Stimulated activated CD8-positive, alpha-beta memory T cell treated with anti-CD3 and anti-CD28 coated beads, Interleukin-12 subunit alpha, Interleukin-12 subunit beta, amount 100 ng/mL, for 1 hour (primary cell): ENCODE results near the gene PLXNB3.

ENCODE experiments used
- DNase-seq: peaks from one replicate; pipeline ENCODE4 v3.0.0-alpha.2; 2020; ENCODE audit warnings: low read depth

The PLXNB3 gene

GRCh38 chrX:153794018-153794896 is 30.2 kb downstream of the PLXNB3 start, which contains the start of the genes IDH3G and SSR4:
Gene IDH3G, minus strand, starts transcription at chrX:153794375. Its CDS starts 49 bp downstream, at chrX:153794326.
Gene SSR4, plus strand, starts transcription at chrX:153794668. Its CDS starts 20 bp downstream, at chrX:153794688.
- DNase-seq: peak; percentile 85

GRCh38 chrX:153794897-153795816 is 31.1 kb downstream of the PLXNB3 start:
- DNase-seq: no peak

GRCh38 chrX:153797415-153798015 is 33.5 kb downstream of the PLXNB3 start:
- no peak for DNase-seq

- DNase-seq: no peak
Observed at GRCh38 chrX:153799326-153799725, 35.3 kb downstream of the PLXNB3 start.

- no peak for DNase-seq
Observed at GRCh38 chrX:153800177-153800722, 36.2 kb downstream of the PLXNB3 start.

- no peak for DNase-seq
Observed at GRCh38 chrX:153800746-153801145, 36.7 kb downstream of the PLXNB3 start.

- no peak for DNase-seq
Observed at GRCh38 chrX:153801669-153802068, 37.6 kb downstream of the PLXNB3 start.

GRCh38 chrX:153802513-153803045 is 38.5 kb downstream of the PLXNB3 start:
- no peak for DNase-seq

GRCh38 chrX:153803211-153804099 is 39.4 kb downstream of the PLXNB3 start:
- no peak for DNase-seq

GRCh38 chrX:153804100-153804595 is 40.1 kb downstream of the PLXNB3 start:
- no peak for DNase-seq

GRCh38 chrX:153804621-153805020 is 40.6 kb downstream of the PLXNB3 start:
- no peak for DNase-seq

GRCh38 chrX:153805436-153805835 is 41.4 kb downstream of the PLXNB3 start:
- DNase-seq: no peak

- DNase-seq: no peak
Observed at GRCh38 chrX:153806999-153807575, 43.0 kb downstream of the PLXNB3 start.

GRCh38 chrX:153807976-153808375 is 43.9 kb downstream of the PLXNB3 start:
- DNase-seq: no peak

GRCh38 chrX:153812220-153812619 is 48.2 kb downstream of the PLXNB3 start:
- DNase-seq: no peak

- DNase-seq: no peak
Observed at GRCh38 chrX:153813161-153813560, 49.1 kb downstream of the PLXNB3 start.

- no peak for DNase-seq
Observed at GRCh38 chrX:153814591-153815315, 50.7 kb downstream of the PLXNB3 start.

GRCh38 chrX:153816831-153817690 is 53.0 kb downstream of the PLXNB3 start:
- DNase-seq: no peak
